GM23338 (cell line): Measurements from ENCODE around the gene STPG4. TPM values are rescaled to one million over a fixed set of nuclear protein-coding genes. Genes with fewer than 3 reads are reported as not detected.

Source experiments
- ATAC-seq: fragments of 200-7000 bp; cut with Tn5 transposase; 3 replicates; pipeline ENCODE4 v1.9.1; 2020
- DNase-seq: peaks from one replicate; pipeline ENCODE4 v3.0.0-alpha.2; 2015; ENCODE audit warnings: low spot score
- H2AFZ ChIP-seq: fragments of 200-600 bp; sonication (generic); 2 replicates; pipeline ENCODE4 v1.8.0; 2016; ENCODE audit warnings: antibody characterized with exemption, mild to moderate bottlenecking, moderate library complexity
- H3F3A ChIP-seq: fragments of 200-600 bp; sonication (generic); replicated peaks from 2 replicates; pipeline ENCODE4 v1.8.0; 2017; ENCODE audit warnings: antibody characterized with exemption, mixed run types, low read depth
- H3K27ac ChIP-seq: fragments of 200-600 bp; sonication (generic); 2 replicates; pipeline ENCODE4 v1.6.1; 2016; ENCODE audit warnings: low read depth
- H3K27me3 ChIP-seq: fragments of 200-600 bp; sonication (generic); 2 replicates; pipeline ENCODE4 v1.8.0; 2016; ENCODE audit warnings: mild to moderate bottlenecking, mixed run types, moderate library complexity; ENCODE audit not compliant: insufficient read depth
- H3K36me3 ChIP-seq: fragments of 200-600 bp; sonication (generic); 2 replicates; pipeline ENCODE4 v1.8.0; 2016; ENCODE audit warnings: mild to moderate bottlenecking; ENCODE audit not compliant: insufficient read depth
- H3K4me1 ChIP-seq: fragments of 200-600 bp; sonication (generic); 2 replicates; pipeline ENCODE4 v1.8.0; 2016; ENCODE audit warnings: mild to moderate bottlenecking, moderate library complexity; ENCODE audit not compliant: insufficient read depth
- H3K4me2 ChIP-seq: fragments of 200-600 bp; sonication (generic); 2 replicates; pipeline ENCODE4 v1.7.1; 2017; ENCODE audit warnings: mixed run types
- H3K4me3 ChIP-seq: fragments of 200-600 bp; sonication (generic); 2 replicates; pipeline ENCODE4 v1.6.1; 2016; ENCODE audit warnings: mixed run types
- H3K79me2 ChIP-seq: fragments of 200-600 bp; sonication (generic); replicated peaks from 2 replicates; pipeline ENCODE4 v1.8.0; 2017; ENCODE audit warnings: mild to moderate bottlenecking; ENCODE audit not compliant: insufficient read depth
- H3K9me2 ChIP-seq: fragments of 200-600 bp; sonication (generic); 2 replicates; pipeline ENCODE4 v1.8.0; 2017; ENCODE audit not compliant: insufficient read depth
- H4K20me1 ChIP-seq: fragments of 200-600 bp; sonication (generic); replicated peaks from 2 replicates; pipeline ENCODE4 v1.8.0; 2017; ENCODE audit warnings: mild to moderate bottlenecking; ENCODE audit not compliant: insufficient read depth
- H3K27ac Mint-ChIP-seq: 2 replicates; pipeline ENCODE4 v1.8.0; 2020; ENCODE audit warnings: inconsistent platforms, mild to moderate bottlenecking, moderate library complexity, mixed read lengths
- H3K27me3 Mint-ChIP-seq: 3 replicates; pipeline ENCODE4 v1.8.0; 2022; ENCODE audit warnings: low read depth, mild to moderate bottlenecking, moderate library complexity, mixed read lengths, inconsistent platforms; ENCODE audit not compliant: insufficient read depth, poor library complexity
- H3K36me3 Mint-ChIP-seq: 3 replicates; pipeline ENCODE4 v1.8.0; 2021; ENCODE audit warnings: low read depth, mild to moderate bottlenecking, inconsistent platforms, moderate library complexity, mixed read lengths
- H3K4me1 Mint-ChIP-seq: 3 replicates; pipeline ENCODE4 v1.8.0; 2020; ENCODE audit warnings: mild to moderate bottlenecking, inconsistent platforms, mixed read lengths
- H3K4me3 Mint-ChIP-seq: 3 replicates; pipeline ENCODE4 v1.8.0; 2021; ENCODE audit warnings: moderate library complexity, mild to moderate bottlenecking, inconsistent platforms, mixed read lengths
- H3K9me3 Mint-ChIP-seq: 3 replicates; pipeline ENCODE4 v1.8.0; 2020; ENCODE audit warnings: moderate library complexity, mild to moderate bottlenecking, inconsistent platforms, mixed read lengths
- CREB1 ChIP-seq: fragments of 250-450 bp; sonication (Bioruptor Pico); IDR thresholded peaks from 2 replicates; pipeline ENCODE4 v1.5.0; 2020; ENCODE audit warnings: low read depth, mild to moderate bottlenecking, moderate library complexity
- CTCF ChIP-seq, 2 experiments: fragments of 200-600 bp in 1 of 2; sonication (generic) in 1 of 2; conservative IDR thresholded peaks; 2 replicates each; pipeline versions ENCODE4 v1.5.1 to v1.6.1; 2016 to 2017; ENCODE audit warnings: antibody characterized with exemption in 2 of 2, low read depth in 2 of 2, mild to moderate bottlenecking in 2 of 2, moderate library complexity in 1 of 2
- ETS1 ChIP-seq: IDR thresholded peaks from 2 replicates; pipeline ENCODE4 v1.6.1; 2016; ENCODE audit warnings: antibody characterized with exemption
- EZH2 ChIP-seq: fragments of 200-600 bp; sonication (generic); IDR thresholded peaks from one replicate; pipeline ENCODE4 v1.8.0; 2017; ENCODE audit warnings: antibody characterized with exemption, mild to moderate bottlenecking, low read depth; ENCODE audit not compliant: unreplicated experiment
- EZH2phosphoT487 ChIP-seq: fragments of 200-600 bp; sonication (generic); IDR thresholded peaks from one replicate; pipeline ENCODE4 v1.8.1; 2018; ENCODE audit warnings: antibody characterized with exemption; ENCODE audit not compliant: unreplicated experiment
- JUNB ChIP-seq: IDR thresholded peaks from one replicate; pipeline ENCODE4 v1.6.1; 2016; ENCODE audit warnings: antibody characterized with exemption; ENCODE audit not compliant: unreplicated experiment
- NANOG ChIP-seq: IDR thresholded peaks from 2 replicates; pipeline ENCODE4 v1.6.1; 2016; ENCODE audit warnings: antibody characterized with exemption, borderline replicate concordance
- POLR2AphosphoS5 ChIP-seq: IDR thresholded peaks from 2 replicates; pipeline ENCODE4 v1.6.1; 2016; ENCODE audit warnings: antibody characterized with exemption, low read depth
- REST ChIP-seq: IDR thresholded peaks from one replicate; pipeline ENCODE4 v1.6.1; 2018; ENCODE audit warnings: antibody characterized with exemption; ENCODE audit not compliant: unreplicated experiment
- STAT1 ChIP-seq: IDR thresholded peaks from one replicate; pipeline ENCODE4 v1.6.1; 2016; ENCODE audit warnings: antibody characterized with exemption; ENCODE audit not compliant: unreplicated experiment
- ZNF114 ChIP-seq: fragments of 250-450 bp; sonication (Bioruptor Pico); IDR thresholded peaks from 2 replicates; pipeline ENCODE4 v1.5.0; 2020; ENCODE audit warnings: mild to moderate bottlenecking, moderate library complexity
- ZNF331 ChIP-seq: fragments of 250-450 bp; sonication (Bioruptor Pico); IDR thresholded peaks from 2 replicates; pipeline ENCODE4 v1.5.0; 2020; ENCODE audit warnings: low read depth, mild to moderate bottlenecking, moderate library complexity
- ZNF462 ChIP-seq: fragments of 250-450 bp; sonication (Bioruptor Pico); IDR thresholded peaks from 2 replicates; pipeline ENCODE4 v1.5.0; 2020; ENCODE audit warnings: mild to moderate bottlenecking, moderate library complexity
- polyA plus RNA-seq: library from polyadenylated mRNA; unstranded; fragments of >200 nt; fragmentation: Nextera tagmentation; extraction: Ambion mirVana; gene quantifications from 2 replicates; pipeline ENCODE4 v1.2.1, GENCODE V29; 2016
- total RNA-seq: library from RNA; depleted of rRNA; stranded (reverse); fragments of >200 nt; shearing (Covaris generic); gene quantifications from 2 replicates; pipeline ENCODE4 v1.2.3, GENCODE V29; 2014

The STPG4 gene
- total and polyA plus RNA-seq, 2 experiments from 2014 or later, result 0.28 TPM; not detected in 1

DNA sequence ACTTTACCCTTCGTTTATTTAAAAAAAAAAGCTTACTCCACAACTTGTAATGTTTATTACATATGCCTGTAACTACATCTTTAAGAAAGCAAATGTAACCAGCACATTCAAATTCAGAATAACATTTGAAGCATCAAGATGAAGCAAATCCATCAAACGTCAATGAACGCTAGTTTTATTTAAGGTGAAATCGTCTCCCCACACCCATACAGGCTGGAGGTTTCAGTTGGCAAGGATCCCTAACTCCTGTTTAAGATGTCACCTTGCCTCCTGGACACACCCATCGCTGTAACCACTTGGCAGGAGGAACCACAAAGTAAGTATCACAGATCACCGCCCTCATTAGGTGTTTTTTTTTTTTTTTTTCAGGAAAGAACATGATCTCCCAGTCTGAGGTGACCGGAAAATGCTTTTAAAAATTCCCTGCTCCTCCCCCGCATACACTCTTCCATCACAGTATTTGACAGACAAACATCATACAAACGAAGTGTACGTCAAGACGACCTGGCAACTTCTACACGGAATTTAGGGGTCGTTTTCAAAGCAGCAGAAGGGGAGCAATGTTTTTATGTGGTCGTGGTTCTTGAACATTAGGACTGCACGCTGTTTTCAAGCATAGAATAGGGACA is 19.7 kb upstream of the STPG4 start:
- H3K4me3 ChIP-seq, result peak overlapping the region; percentile 94
- no peaks in the 10 kb centered on the region for H3F3A ChIP-seq
- H3K27ac ChIP-seq, result no peak overlapping the region
- H4K20me1 ChIP-seq, result peaks cover 54% of the 10 kb centered on the region
- peaks cover 59% of the 10 kb centered on the region for H3K4me1 ChIP-seq
- TF ChIP-seq ZNF331 (CRISPR knock-in tag), result no peak
- no peak for TF ChIP-seq CTCF (conservative IDR thresholded peaks at IDR 0.05; ENCODE audit: low read depth in 2 of 2)
- TF ChIP-seq EZH2phosphoT487, result no peak
- TF ChIP-seq NANOG, result no peak
- TF ChIP-seq STAT1, result no peak
- TF ChIP-seq JUNB, result no peak
- no peak for TF ChIP-seq REST
- TF ChIP-seq ETS1, result no peak
- no peak for TF ChIP-seq EZH2
- TF ChIP-seq CREB1, result no peak
- no peak; the same call in 1 of the 2 replicates for TF ChIP-seq POLR2AphosphoS5
- TF ChIP-seq ZNF114, result no peak
- no peak for TF ChIP-seq ZNF462 (CRISPR knock-in tag)
- peaks cover 41% of the 10 kb centered on the region for H3K36me3 Mint-ChIP-seq
- DNase-seq (peak; percentile 45), ATAC-seq (peak; percentile 3; the same call in 1 of the 3 replicates)
- H3K27me3 ChIP-seq, result no peaks in the 10 kb centered on the region
- H3K36me3 ChIP-seq, result no peaks in the 10 kb centered on the region
- peaks cover 18% of the 10 kb centered on the region for H3K27me3 Mint-ChIP-seq
- H3K9me2 ChIP-seq, result no peaks in the 10 kb centered on the region
- peaks cover 63% of the 10 kb centered on the region for H3K79me2 ChIP-seq
- H3K9me3 Mint-ChIP-seq, result peaks cover 6% of the 10 kb centered on the region; the same call in 2 of the 3 replicates
- H3K4me1 Mint-ChIP-seq, result peaks cover 63% of the 10 kb centered on the region
- peak overlapping the region; percentile 87 for H3K4me3 Mint-ChIP-seq
- no peak overlapping the region for H2AFZ ChIP-seq
- peak overlapping the region; percentile 89 for H3K4me2 ChIP-seq
- H3K27ac Mint-ChIP-seq, result peak overlapping the region; percentile 95
